K562 (cell line): ENCODE results near the gene USP20. TPM values are rescaled to one million over a fixed set of nuclear protein-coding genes. Genes with fewer than 3 reads are reported as not detected.

Source experiments
- CC2D1A ChIP-seq: fragments of 450-650 bp; IDR thresholded peaks from 2 replicates; pipeline ENCODE4 v1.6.1; 2017; ENCODE audit warnings: mild to moderate bottlenecking
- FOXA1 ChIP-seq: fragments of 450-650 bp; IDR thresholded peaks from 2 replicates; pipeline ENCODE4 v1.6.1; 2016; ENCODE audit warnings: mild to moderate bottlenecking, borderline replicate concordance
- FOXJ3 ChIP-seq: sonication (generic); formaldehyde crosslinking; IDR thresholded peaks from 2 replicates; pipeline ENCODE4 v1.4.0; 2020; ENCODE audit warnings: mild to moderate bottlenecking, missing genetic modification reagents
- GTF2E2 ChIP-seq: fragments of 200-800 bp; sonication (Bioruptor generic); IDR thresholded peaks from 2 replicates; pipeline ENCODE4 v1.6.1; 2016; ENCODE audit warnings: missing genetic modification characterization, missing compliant biosample characterization
- HEY1 ChIP-seq: fragments of 250-450 bp; sonication (Bioruptor Pico); IDR thresholded peaks from 2 replicates; pipeline ENCODE4 v1.5.0; 2020; ENCODE audit warnings: mild to moderate bottlenecking, moderate library complexity, borderline replicate concordance
- KAT7 ChIP-seq: sonication (generic); formaldehyde crosslinking; IDR thresholded peaks from 2 replicates; pipeline ENCODE4 v1.8.0; 2022; ENCODE audit warnings: missing genetic modification reagents, mild to moderate bottlenecking, borderline replicate concordance
- L3MBTL2 ChIP-seq: fragments of 450-650 bp; IDR thresholded peaks from 2 replicates; pipeline ENCODE4 v1.6.1; 2016; ENCODE audit warnings: mild to moderate bottlenecking, moderate library complexity
- MAFK ChIP-seq: IDR thresholded peaks from 2 replicates; pipeline ENCODE4 v1.6.1; 2011; ENCODE audit warnings: low read length, improper control_type of control experiment
- NCOA2 ChIP-seq, 2 experiments: fragments of 450-650 bp; IDR thresholded peaks; 2 replicates each; pipeline ENCODE4 v1.6.1; 2018; ENCODE audit warnings: mild to moderate bottlenecking in 2 of 2, moderate library complexity in 1 of 2; ENCODE audit not compliant: partially characterized antibody in 2 of 2
- TBL1XR1 ChIP-seq, 2 experiments: IDR thresholded peaks; 2 replicates each; pipeline ENCODE4 v1.6.1; 2012; ENCODE audit warnings: improper control_type of control experiment in 2 of 2, low read length in 2 of 2, mild to moderate bottlenecking in 1 of 2
- TCF3 ChIP-seq: sonication (generic); formaldehyde crosslinking; IDR thresholded peaks from 2 replicates; pipeline ENCODE4 v1.4.0; 2020; ENCODE audit warnings: mild to moderate bottlenecking, missing genetic modification reagents
- ZFP30 ChIP-seq: fragments of 250-450 bp; sonication (Bioruptor Pico); IDR thresholded peaks from 2 replicates; pipeline ENCODE4 v1.8.0; 2022; ENCODE audit warnings: moderate library complexity, mild to moderate bottlenecking, inconsistent platforms, borderline replicate concordance
- ZNF175 ChIP-seq: fragments of 200-800 bp; sonication (Bioruptor generic); IDR thresholded peaks from 2 replicates; pipeline ENCODE4 v1.6.1; 2016; ENCODE audit warnings: low read depth, mild to moderate bottlenecking, missing genetic modification characterization, missing compliant biosample characterization
- ZNF586 ChIP-seq: fragments of 450-650 bp; formaldehyde crosslinking; conservative IDR thresholded peaks from 2 replicates; pipeline ENCODE4 v1.4.0; 2020; ENCODE audit warnings: mild to moderate bottlenecking, moderate library complexity
- ZNF780A ChIP-seq: fragments of 250-450 bp; sonication (Bioruptor Pico); IDR thresholded peaks from 2 replicates; pipeline ENCODE4 v1.5.0; 2021; ENCODE audit warnings: mild to moderate bottlenecking
- polyA plus RNA-seq, 8 experiments: library from polyadenylated mRNA; depleted of rRNA in 4 of 8; stranded (reverse) in 5 of 8; unstranded in 3 of 8; fragments of >200 nt; fragmentation: Nextera tagmentation in 2 of 8; fragmentation: Illumina TruSeq in 1 of 8; extraction: Ambion mirVana in 2 of 8; extraction: Trizol in 1 of 8; gene quantifications; 2 replicates each; pipeline versions ENCODE4 v1.2.1 to v1.2.3, GENCODE V29; 2011 to 2014; ENCODE audit warnings: inconsistent platforms in 1 of 8, missing spikeins in 1 of 8
- total RNA-seq, 7 experiments: library from RNA; depleted of rRNA in 6 of 7; stranded (reverse); fragments of >200 nt in 6 of 7; fragmentation: Illumina TruSeq in 2 of 7; extraction: Trizol in 2 of 7; gene quantifications; 2 replicates each; pipeline versions ENCODE4 v1.2.1 to v1.2.3, GENCODE V29; 2011 to 2021; ENCODE audit warnings: low replicate concordance in 1 of 7
- TF ChIP-seq, protein P1 (sequence below): fragments of 250-450 bp; sonication (Bioruptor Pico); IDR thresholded peaks from 2 replicates; pipeline ENCODE4 v1.4.0; 2020; ENCODE audit warnings: mild to moderate bottlenecking, moderate library complexity
- TF ChIP-seq, protein P2 (sequence below), 2 experiments: fragments of 450-650 bp in 1 of 2; sonication (generic) in 1 of 2; formaldehyde crosslinking; conservative IDR thresholded peaks; 2 replicates each; pipeline versions ENCODE4 v1.4.0 to v1.8.1; 2020 to 2022; ENCODE audit warnings: mild to moderate bottlenecking in 1 of 2, missing genetic modification reagents in 1 of 2
- TF ChIP-seq, protein P3 (sequence below): fragments of 250-450 bp; sonication (Bioruptor Pico); IDR thresholded peaks from 2 replicates; pipeline ENCODE4 v1.8.0; 2022; ENCODE audit warnings: moderate library complexity, mild to moderate bottlenecking, inconsistent platforms
- TF ChIP-seq, protein P4 (sequence below), 2 experiments: fragments of 150-350 bp in 1 of 2; IDR thresholded peaks; 2 replicates each; pipeline ENCODE4 v1.6.1; 2012 to 2016; ENCODE audit warnings: low read depth in 2 of 2, low read length in 2 of 2, mild to moderate bottlenecking in 1 of 2, moderate library complexity in 1 of 2
- TF ChIP-seq, protein P5 (sequence below): fragments of 450-650 bp; conservative IDR thresholded peaks from 2 replicates; pipeline ENCODE4 v1.6.1; 2016; ENCODE audit warnings: missing genetic modification characterization, low read depth, mild to moderate bottlenecking, missing compliant biosample characterization, moderate library complexity

The USP20 gene
- total and polyA plus RNA-seq, 9 of the 15 experiments (the other 6 are each of a cell fraction or from before 2014, with no cell fraction given): 1.9 to 136 (median 49.1) TPM

DNA sequence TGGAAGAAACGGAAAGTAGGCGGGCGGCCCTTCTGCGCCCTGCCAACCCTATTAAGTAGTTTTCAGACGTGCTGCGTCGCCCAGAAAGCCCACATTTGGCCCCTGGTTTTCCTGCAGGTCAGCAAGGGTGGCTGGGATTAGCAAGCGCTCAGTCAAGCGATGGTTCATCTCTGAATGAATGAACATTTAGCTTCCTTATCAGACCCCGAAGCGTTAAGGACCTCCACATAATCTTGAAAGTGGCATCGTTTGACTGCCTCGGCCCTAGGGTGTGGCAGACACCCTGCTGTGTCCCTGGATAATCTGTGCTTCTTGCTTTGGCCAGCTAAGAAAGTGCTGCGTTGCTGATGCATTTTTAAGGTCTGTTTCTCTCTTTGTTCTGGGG, 31.6 kb upstream of the USP20 start (continued):
- TF ChIP-seq, protein P1, sequence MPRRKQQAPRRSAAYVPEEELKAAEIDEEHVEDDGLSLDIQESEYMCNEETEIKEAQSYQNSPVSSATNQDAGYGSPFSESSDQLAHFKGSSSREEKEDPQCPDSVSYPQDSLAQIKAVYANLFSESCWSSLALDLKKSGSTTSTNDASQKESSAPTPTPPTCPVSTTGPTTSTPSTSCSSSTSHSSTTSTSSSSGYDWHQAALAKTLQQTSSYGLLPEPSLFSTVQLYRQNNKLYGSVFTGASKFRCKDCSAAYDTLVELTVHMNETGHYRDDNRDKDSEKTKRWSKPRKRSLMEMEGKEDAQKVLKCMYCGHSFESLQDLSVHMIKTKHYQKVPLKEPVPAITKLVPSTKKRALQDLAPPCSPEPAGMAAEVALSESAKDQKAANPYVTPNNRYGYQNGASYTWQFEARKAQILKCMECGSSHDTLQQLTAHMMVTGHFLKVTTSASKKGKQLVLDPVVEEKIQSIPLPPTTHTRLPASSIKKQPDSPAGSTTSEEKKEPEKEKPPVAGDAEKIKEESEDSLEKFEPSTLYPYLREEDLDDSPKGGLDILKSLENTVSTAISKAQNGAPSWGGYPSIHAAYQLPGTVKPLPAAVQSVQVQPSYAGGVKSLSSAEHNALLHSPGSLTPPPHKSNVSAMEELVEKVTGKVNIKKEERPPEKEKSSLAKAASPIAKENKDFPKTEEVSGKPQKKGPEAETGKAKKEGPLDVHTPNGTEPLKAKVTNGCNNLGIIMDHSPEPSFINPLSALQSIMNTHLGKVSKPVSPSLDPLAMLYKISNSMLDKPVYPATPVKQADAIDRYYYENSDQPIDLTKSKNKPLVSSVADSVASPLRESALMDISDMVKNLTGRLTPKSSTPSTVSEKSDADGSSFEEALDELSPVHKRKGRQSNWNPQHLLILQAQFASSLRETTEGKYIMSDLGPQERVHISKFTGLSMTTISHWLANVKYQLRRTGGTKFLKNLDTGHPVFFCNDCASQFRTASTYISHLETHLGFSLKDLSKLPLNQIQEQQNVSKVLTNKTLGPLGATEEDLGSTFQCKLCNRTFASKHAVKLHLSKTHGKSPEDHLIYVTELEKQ (CRISPR knock-in tag): no peak
- no peak for TF ChIP-seq CC2D1A
- no peak for TF ChIP-seq HEY1 (CRISPR knock-in tag)
- no peak for TF ChIP-seq FOXJ3 (CRISPR knock-in tag)
- TF ChIP-seq, protein P2, sequence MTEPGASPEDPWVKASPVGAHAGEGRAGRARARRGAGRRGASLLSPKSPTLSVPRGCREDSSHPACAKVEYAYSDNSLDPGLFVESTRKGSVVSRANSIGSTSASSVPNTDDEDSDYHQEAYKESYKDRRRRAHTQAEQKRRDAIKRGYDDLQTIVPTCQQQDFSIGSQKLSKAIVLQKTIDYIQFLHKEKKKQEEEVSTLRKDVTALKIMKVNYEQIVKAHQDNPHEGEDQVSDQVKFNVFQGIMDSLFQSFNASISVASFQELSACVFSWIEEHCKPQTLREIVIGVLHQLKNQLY (CRISPR knock-in tag; conservative IDR thresholded peaks at IDR 0.05): no peak
- TF ChIP-seq ZNF780A (CRISPR knock-in tag): no peak
- TF ChIP-seq FOXA1: no peak
- no peak for TF ChIP-seq GTF2E2
- TF ChIP-seq MAFK: no peak
- 0 out of 2 replicates have a peak, but pooled peaks have one; percentile 9 for TF ChIP-seq TCF3 (CRISPR knock-in tag)
- TF ChIP-seq, protein P3, sequence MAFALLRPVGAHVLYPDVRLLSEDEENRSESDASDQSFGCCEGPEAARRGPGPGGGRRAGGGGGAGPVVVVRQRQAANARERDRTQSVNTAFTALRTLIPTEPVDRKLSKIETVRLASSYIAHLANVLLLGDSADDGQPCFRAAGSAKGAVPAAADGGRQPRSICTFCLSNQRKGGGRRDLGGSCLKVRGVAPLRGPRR: 0 out of 2 replicates have a peak, but pooled peaks have one; percentile 37
- TF ChIP-seq L3MBTL2: no peak
- no peak for TF ChIP-seq TBL1XR1 (IDR thresholded peaks at IDR 0.05; ENCODE audit: low read length in 2 of 2)
- TF ChIP-seq, protein P4, sequence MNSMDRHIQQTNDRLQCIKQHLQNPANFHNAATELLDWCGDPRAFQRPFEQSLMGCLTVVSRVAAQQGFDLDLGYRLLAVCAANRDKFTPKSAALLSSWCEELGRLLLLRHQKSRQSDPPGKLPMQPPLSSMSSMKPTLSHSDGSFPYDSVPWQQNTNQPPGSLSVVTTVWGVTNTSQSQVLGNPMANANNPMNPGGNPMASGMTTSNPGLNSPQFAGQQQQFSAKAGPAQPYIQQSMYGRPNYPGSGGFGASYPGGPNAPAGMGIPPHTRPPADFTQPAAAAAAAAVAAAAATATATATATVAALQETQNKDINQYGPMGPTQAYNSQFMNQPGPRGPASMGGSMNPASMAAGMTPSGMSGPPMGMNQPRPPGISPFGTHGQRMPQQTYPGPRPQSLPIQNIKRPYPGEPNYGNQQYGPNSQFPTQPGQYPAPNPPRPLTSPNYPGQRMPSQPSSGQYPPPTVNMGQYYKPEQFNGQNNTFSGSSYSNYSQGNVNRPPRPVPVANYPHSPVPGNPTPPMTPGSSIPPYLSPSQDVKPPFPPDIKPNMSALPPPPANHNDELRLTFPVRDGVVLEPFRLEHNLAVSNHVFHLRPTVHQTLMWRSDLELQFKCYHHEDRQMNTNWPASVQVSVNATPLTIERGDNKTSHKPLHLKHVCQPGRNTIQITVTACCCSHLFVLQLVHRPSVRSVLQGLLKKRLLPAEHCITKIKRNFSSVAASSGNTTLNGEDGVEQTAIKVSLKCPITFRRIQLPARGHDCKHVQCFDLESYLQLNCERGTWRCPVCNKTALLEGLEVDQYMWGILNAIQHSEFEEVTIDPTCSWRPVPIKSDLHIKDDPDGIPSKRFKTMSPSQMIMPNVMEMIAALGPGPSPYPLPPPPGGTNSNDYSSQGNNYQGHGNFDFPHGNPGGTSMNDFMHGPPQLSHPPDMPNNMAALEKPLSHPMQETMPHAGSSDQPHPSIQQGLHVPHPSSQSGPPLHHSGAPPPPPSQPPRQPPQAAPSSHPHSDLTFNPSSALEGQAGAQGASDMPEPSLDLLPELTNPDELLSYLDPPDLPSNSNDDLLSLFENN (IDR thresholded peaks at IDR 0.05; ENCODE audit: low read depth in 2 of 2, low read length in 2 of 2): no peak
- no peak for TF ChIP-seq KAT7 (CRISPR knock-in tag)
- no peak for TF ChIP-seq ZNF586
- no peak for TF ChIP-seq NCOA2 (IDR thresholded peaks at IDR 0.05; ENCODE audit: partially characterized antibody in 2 of 2)
- no peak for TF ChIP-seq ZNF175 (CRISPR knock-in tag)
- TF ChIP-seq, protein P5, sequence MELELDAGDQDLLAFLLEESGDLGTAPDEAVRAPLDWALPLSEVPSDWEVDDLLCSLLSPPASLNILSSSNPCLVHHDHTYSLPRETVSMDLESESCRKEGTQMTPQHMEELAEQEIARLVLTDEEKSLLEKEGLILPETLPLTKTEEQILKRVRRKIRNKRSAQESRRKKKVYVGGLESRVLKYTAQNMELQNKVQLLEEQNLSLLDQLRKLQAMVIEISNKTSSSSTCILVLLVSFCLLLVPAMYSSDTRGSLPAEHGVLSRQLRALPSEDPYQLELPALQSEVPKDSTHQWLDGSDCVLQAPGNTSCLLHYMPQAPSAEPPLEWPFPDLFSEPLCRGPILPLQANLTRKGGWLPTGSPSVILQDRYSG (tag): no peak
- no peak for TF ChIP-seq ZFP30 (CRISPR knock-in tag)
